HFF-Myc (cell line): ENCODE data around the gene FBXO21.
"Not testable (repeated sequence)": the region's sequence is repeated elsewhere in the genome, so short reads cannot be mapped to it uniquely, and the experiment has no call there.

Experiments
- DNase-seq: peaks from one replicate; pipeline ENCODE4 v3.0.0-alpha.2; 2011; ENCODE audit warnings: low read depth; ENCODE audit errors: extremely low read depth
- H3K4me3 ChIP-seq: replicated peaks from 2 replicates; pipeline ENCODE4 v1.5.1; 2011; ENCODE audit warnings: low read depth, mild to moderate bottlenecking, control low read depth, low read length
- TF ChIP-seq, protein P1 (sequence below): IDR thresholded peaks from 2 replicates; pipeline ENCODE4 v1.5.1; 2012; ENCODE audit warnings: mild to moderate bottlenecking, low read depth, low read length, control low read depth; ENCODE audit errors: missing control alignments

FBXO21 gene

DNA sequence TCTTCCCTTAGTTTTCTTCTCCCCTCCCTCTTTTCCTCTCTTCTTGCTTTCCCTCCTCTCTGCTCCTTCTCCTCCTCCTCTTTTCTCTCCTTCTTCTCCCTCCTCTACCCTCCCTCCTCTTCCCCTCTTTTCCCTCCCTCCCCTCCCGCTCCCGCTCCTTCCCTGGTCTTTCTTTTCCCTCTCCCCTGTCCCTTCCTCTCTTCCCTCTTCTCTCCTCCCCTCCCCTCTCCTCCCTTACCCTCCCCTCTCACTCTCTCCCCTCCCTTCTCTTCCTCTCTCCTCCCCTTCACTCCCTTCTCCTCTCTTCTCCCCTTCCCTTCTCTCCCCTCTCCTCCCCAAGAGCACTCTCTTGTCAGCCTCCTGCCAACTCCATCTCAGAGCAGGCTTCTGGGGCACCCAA, 17.4 kb upstream of the FBXO21 start:
- H3K4me3 ChIP-seq = no peak overlapping the region
- no peak for DNase-seq
- TF ChIP-seq, protein P1, sequence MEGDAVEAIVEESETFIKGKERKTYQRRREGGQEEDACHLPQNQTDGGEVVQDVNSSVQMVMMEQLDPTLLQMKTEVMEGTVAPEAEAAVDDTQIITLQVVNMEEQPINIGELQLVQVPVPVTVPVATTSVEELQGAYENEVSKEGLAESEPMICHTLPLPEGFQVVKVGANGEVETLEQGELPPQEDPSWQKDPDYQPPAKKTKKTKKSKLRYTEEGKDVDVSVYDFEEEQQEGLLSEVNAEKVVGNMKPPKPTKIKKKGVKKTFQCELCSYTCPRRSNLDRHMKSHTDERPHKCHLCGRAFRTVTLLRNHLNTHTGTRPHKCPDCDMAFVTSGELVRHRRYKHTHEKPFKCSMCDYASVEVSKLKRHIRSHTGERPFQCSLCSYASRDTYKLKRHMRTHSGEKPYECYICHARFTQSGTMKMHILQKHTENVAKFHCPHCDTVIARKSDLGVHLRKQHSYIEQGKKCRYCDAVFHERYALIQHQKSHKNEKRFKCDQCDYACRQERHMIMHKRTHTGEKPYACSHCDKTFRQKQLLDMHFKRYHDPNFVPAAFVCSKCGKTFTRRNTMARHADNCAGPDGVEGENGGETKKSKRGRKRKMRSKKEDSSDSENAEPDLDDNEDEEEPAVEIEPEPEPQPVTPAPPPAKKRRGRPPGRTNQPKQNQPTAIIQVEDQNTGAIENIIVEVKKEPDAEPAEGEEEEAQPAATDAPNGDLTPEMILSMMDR = no peak

DNA sequence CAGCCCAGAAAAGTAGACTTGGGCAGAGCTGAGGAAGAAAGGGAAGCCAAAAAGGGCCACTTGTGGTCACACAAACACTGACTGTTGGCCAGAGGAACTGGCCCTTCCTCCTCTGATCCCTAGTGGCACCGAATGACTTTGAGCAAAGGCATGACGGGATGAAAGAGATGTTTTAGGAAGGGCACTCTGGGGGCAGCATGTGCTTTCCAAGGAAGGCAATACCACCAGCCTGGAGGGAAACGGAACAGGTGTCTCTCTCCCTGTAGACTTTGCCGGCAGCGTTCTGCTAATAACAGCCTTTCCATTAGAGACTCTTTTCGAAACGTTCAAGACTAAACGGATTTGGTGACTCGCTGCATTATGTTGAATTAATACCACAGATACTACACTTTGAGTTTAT, 12.3 kb upstream of the FBXO21 start:
- no peak for DNase-seq
- TF ChIP-seq, protein P1 = no peak
- H3K4me3 ChIP-seq = no peak overlapping the region

- H3K4me3 ChIP-seq = no peak overlapping the region
- TF ChIP-seq, protein P1 = no peak
- DNase-seq = no peak
Observed at GRCh38 chr12:117202033-117202432, 11.8 kb upstream of the FBXO21 start.

- not testable (repeated sequence) for DNase-seq, H3K4me3 ChIP-seq
Observed at GRCh38 chr12:117199956-117200744, 9.9 kb upstream of the FBXO21 start.

DNA sequence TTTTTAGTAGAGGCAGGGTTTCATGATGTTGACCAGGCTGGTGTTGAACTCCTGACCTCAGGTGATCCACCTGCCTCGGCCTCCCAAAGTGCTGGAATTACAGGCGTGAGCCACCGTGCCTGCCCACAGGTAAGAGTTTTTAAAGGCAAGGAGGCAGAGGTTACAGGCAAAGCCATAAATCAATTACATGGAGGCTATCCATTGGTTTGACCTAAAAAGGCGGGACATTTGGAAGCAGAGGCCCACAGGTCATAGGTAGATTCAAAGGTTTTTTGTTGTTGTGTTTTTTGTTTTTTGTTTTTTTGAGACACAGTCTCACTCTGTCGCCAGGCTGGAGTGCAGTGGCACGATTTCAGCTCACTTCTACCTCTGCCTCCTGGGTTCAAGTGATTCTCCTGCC, 6.1 kb upstream of the FBXO21 start:
- not testable (repeated sequence) for DNase-seq, H3K4me3 ChIP-seq

DNA sequence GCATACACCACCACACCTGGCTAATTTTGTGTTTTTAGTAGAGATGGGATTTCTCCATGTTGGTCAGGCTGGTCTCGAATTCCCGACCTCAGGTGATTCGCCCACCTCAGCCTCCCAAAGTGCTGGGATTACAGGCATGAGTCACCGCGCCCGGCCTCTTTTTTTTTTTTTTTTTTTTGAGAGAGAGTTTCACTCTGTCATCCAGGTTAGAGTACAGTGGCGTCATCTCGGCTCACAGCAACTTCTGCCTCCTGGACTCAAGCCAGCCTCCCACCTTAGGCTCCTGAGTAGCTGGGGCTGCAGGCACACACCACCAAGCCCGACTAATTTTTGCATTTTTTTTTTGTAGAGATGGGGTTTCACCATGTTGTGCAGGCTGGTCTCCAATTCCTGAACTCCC, 4.8 kb upstream of the FBXO21 start:
- DNase-seq = not testable (repeated sequence)

DNA sequence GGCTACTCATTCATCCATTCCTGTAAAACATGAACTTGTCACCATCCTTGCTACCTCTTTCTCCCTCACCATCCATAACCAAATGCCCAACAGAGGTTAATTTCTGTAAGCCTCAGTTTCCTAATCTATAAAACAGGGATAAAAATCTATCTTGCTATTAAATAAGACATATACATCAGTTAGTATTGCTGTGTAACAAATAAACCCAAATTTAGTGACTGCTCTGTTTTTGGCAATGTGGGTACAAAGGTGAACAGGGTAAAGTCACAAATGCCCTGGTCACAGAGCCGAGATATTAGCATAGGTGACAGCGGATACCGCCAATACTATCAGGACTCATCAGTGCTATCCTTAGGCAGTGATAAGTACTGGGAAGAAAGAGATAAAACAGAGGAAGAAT, 3.6 kb upstream of the FBXO21 start:
- TF ChIP-seq, protein P1 = no peak
- DNase-seq = no peak
- no peak overlapping the region for H3K4me3 ChIP-seq

More for the DNA sequence above, 4.8 kb upstream of the FBXO21 start:
- not testable (repeated sequence) for H3K4me3 ChIP-seq

DNA sequence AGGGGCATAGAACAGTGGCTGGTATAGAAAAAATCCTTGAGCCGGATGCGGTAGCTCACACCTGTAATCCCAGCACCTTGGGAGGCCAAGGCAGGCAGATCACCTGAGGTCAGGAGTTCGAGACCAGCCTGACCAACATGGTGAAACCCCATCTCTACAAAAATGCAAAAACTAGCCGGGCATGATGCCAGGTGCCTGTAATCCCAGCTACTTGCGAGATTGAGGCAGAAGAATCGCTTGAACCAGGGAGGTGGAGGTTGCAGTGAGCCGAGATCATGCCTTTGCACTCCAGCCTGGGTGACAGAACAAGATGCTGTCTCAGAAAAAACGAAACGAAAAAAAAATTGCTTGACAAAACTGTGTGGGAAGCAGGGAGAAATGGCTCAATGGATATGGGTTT, 2.3 kb upstream of the FBXO21 start:
- not testable (repeated sequence) for H3K4me3 ChIP-seq, DNase-seq

DNA sequence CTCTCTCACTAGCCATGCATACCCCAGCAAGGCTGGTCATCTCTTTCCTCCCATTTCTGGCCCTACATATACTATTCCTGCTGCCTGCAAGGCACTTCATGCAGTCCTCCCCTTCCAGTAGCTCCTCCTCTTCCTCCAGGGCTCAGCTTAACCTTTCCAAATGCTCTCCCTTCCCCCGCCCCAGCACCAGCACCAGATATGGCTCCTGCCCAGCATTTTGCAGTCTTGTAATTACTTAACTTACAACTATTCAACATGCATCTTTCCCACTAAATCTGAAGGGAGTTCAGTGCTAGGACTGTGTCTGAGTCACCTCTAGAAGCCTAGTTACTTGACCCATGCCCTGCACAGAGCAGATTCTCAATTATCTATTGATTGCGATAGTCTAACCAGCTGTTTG, 1.8 kb upstream of the FBXO21 start:
- DNase-seq = no peak

More for the DNA sequence above, 1.8 kb upstream of the FBXO21 start:
- no peak overlapping the region for H3K4me3 ChIP-seq
- TF ChIP-seq, protein P1 = no peak
